Measurements from ENCODE around the gene AKAP10.
A peak's percentile ranks its signal among the peaks of the same experiment; 100 is the strongest.

Gene AKAP10

GRCh38 chr17:19948116-19948943, 29.3 kb downstream of the AKAP10 start:
- TF ChIP-seq POLR2A (IDR thresholded peaks at IDR 0.05; ENCODE audit: low read length) (no peak), GATA1 (IDR thresholded peaks at IDR 0.05; ENCODE audit: low read depth, low read length) (no peak)
- peak in 1 of 2 experiments; percentile 17 for DNase-seq

GRCh38 chr17:19946921-19947320, 30.7 kb downstream of the AKAP10 start:
- no peak for DNase-seq
- TF ChIP-seq POLR2A (IDR thresholded peaks at IDR 0.05; ENCODE audit: low read length) (no peak), GATA1 (IDR thresholded peaks at IDR 0.05; ENCODE audit: low read depth, low read length) (no peak)

GRCh38 chr17:19945009-19945626, 32.5 kb downstream of the AKAP10 start:
- TF ChIP-seq POLR2A (IDR thresholded peaks at IDR 0.05; ENCODE audit: low read length) (no peak), GATA1 (IDR thresholded peaks at IDR 0.05; ENCODE audit: low read depth, low read length) (no peak)
- DNase-seq, result peak; percentile 38 to 66

GRCh38 chr17:19943599-19943998, 34.0 kb downstream of the AKAP10 start:
- TF ChIP-seq POLR2A (IDR thresholded peaks at IDR 0.05; ENCODE audit: low read length) (no peak), GATA1 (IDR thresholded peaks at IDR 0.05; ENCODE audit: low read depth, low read length) (no peak)
- no peak for DNase-seq

- TF ChIP-seq GATA1 (IDR thresholded peaks at IDR 0.05; ENCODE audit: low read depth, low read length) (no peak), POLR2A (IDR thresholded peaks at IDR 0.05; ENCODE audit: low read length) (no peak)
- DNase-seq, result no peak
Observed at GRCh38 chr17:19943026-19943425, 34.6 kb downstream of the AKAP10 start.

GRCh38 chr17:19940722-19941464, 36.7 kb downstream of the AKAP10 start:
- DNase-seq, result no peak
- TF ChIP-seq POLR2A (IDR thresholded peaks at IDR 0.05; ENCODE audit: low read length), result no peak
- no peak for TF ChIP-seq GATA1 (IDR thresholded peaks at IDR 0.05; ENCODE audit: low read depth, low read length)

GRCh38 chr17:19939993-19940721, 37.5 kb downstream of the AKAP10 start:
- TF ChIP-seq POLR2A (IDR thresholded peaks at IDR 0.05; ENCODE audit: low read length) (no peak), GATA1 (IDR thresholded peaks at IDR 0.05; ENCODE audit: low read depth, low read length) (no peak)
- no peak for DNase-seq

- no peak for DNase-seq
- TF ChIP-seq GATA1 (IDR thresholded peaks at IDR 0.05; ENCODE audit: low read depth, low read length), result no peak
- no peak for TF ChIP-seq POLR2A (IDR thresholded peaks at IDR 0.05; ENCODE audit: low read length)
Observed at GRCh38 chr17:19938736-19939135, 38.9 kb downstream of the AKAP10 start.

GRCh38 chr17:19937522-19937921, 40.1 kb downstream of the AKAP10 start:
- DNase-seq, result no peak

GRCh38 chr17:19935169-19935568, 42.5 kb downstream of the AKAP10 start:
- TF ChIP-seq POLR2A (IDR thresholded peaks at IDR 0.05; ENCODE audit: low read length) (no peak), GATA1 (IDR thresholded peaks at IDR 0.05; ENCODE audit: low read depth, low read length) (no peak)
- DNase-seq, result no peak

More at GRCh38 chr17:19937522-19937921, 40.1 kb downstream of the AKAP10 start:
- TF ChIP-seq GATA1 (IDR thresholded peaks at IDR 0.05; ENCODE audit: low read depth, low read length) (no peak), POLR2A (IDR thresholded peaks at IDR 0.05; ENCODE audit: low read length) (no peak)

GRCh38 chr17:19933628-19934027, 44.0 kb downstream of the AKAP10 start:
- DNase-seq, result no peak
- TF ChIP-seq GATA1 (IDR thresholded peaks at IDR 0.05; ENCODE audit: low read depth, low read length) (no peak), POLR2A (IDR thresholded peaks at IDR 0.05; ENCODE audit: low read length) (no peak)

GRCh38 chr17:19933221-19933620, 44.4 kb downstream of the AKAP10 start:
- DNase-seq, result no peak
- TF ChIP-seq GATA1 (IDR thresholded peaks at IDR 0.05; ENCODE audit: low read depth, low read length) (no peak), POLR2A (IDR thresholded peaks at IDR 0.05; ENCODE audit: low read length) (no peak)

GRCh38 chr17:19928299-19928698, 49.3 kb downstream of the AKAP10 start:
- TF ChIP-seq GATA1 (IDR thresholded peaks at IDR 0.05; ENCODE audit: low read depth, low read length) (no peak), POLR2A (IDR thresholded peaks at IDR 0.05; ENCODE audit: low read length) (no peak)
- DNase-seq, result no peak

All from erythroblast (primary cell).